HG03139 (cell line): ENCODE data around the gene PTH1R.

Source experiments
- ATAC-seq: cut with Tn5 transposase; IDR thresholded peaks from one replicate; pipeline ENCODE4 v1.9.1; 2021; ENCODE audit not compliant: unreplicated experiment

The PTH1R gene

GRCh38 chr3:46849686-46850467, 27.6 kb upstream of the PTH1R start:
- ATAC-seq, result no peak

- ATAC-seq, result no peak
Observed at GRCh38 chr3:46850468-46850779, 27.1 kb upstream of the PTH1R start.

DNA sequence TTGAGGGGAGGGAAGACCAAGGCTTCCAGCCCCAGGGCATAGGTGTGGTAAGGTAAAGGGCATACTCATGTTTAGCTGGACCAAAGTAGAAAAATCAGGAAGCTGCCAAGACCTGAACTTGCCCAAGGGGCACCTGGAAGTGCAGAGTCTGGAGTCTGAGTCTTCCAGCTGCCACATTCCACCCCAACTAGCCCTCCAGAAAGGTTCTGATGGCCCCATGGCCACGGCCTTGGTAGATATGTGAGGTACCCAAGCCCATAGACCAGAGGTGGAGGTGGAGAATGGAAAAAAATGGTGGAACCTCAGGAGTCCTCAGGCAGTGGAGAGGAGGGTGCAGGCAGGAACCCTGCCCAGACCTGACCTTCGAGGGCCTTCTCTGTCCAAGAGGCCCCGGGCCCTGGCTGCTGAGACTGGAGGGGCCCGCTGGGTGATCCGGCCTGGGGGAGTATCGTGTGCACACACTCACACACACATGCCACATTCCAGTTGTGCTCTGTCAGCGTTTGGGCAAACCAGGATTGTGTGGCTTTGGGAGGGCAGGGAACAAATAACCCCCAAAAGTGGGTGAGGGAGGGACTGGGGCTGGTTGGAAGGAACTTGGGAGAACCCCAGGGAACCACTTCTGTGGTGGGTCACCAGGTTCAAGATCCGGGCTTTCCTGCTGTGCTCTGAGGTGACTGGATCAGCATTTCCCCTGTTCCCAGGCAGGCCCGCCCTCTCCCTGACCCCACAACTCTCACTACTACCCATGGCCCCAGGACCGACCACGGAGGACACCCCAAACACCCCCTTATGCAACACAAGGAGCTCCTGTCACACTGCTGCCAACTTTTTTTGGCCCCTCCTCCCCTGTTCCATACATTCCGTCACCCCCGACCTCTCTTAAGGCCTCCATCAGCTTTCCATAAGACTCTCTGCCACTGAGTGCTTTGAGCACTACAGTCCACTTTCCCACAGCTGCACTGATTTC, 25.9 kb upstream of the PTH1R start:
- no peak for ATAC-seq

GRCh38 chr3:46852334-46852720, 25.2 kb upstream of the PTH1R start:
- no peak for ATAC-seq

DNA sequence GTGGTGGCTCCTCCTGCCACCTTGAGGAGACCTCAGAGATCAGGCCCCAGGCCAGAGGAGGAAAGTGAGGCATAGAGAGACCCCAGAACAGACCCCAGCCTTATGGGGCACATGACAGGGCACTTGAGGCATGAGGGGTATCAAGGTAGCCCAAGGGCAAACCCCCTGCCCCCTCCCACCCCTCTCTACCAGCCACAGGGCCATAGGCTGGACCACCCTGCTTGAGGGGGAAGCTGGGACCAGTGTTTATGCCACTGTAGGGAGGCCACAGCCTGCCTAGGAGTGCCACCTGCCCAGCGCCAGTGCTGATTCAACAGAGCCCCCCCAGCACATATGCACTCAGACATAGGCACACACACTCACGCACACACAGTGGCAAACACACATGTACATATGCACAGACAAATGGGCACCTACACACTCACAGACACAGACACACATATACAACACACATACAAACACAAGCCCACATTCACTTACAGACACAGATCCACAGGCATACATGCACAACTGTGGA, 24.6 kb upstream of the PTH1R start:
- no peak for ATAC-seq

DNA sequence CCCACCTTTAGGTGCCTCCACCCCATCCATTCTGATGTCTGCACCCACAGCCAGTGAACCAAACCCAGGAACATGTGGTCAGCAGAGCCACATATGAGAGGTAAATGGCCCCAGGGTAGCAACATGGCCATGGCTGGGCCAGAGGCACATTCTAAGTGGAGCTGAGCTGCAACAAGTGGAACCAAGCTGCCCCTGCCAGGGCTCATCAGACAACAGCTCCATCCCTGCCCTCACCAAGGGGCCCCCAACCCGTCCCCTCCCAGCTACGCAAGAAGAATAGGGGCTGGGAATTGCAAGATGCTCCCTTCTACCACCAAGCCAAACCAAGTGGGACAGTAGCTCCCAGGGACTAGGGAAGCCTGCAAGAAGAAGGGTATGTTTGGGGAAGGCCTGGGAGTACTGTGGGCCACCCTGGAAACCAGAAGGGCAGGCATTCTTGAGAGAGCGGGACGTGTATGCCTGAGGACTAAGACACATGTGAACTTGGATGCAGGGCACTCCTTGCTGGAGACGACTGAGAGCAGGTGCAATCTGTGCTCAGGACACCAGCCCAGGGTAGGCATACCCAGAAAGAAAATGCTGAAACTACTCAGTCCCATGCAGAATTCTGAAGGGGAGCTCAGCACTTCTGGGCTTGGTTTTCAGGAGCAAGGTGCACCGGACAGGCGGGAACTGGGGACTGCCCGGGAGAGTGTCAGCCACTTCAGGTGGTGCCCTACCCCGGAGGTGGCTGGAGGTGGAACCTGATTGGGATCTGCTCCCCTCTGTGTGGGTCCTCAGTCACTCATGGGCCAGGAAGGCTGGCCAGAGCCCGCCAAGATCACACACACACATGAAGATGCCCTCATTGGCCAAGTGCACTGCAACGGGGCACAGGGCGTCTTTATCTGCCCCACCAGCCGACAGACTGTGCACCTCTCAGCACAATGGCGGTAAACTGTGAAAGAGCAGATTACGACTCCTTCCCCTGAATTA, 23.8 kb upstream of the PTH1R start:
- ATAC-seq, result no peak

DNA sequence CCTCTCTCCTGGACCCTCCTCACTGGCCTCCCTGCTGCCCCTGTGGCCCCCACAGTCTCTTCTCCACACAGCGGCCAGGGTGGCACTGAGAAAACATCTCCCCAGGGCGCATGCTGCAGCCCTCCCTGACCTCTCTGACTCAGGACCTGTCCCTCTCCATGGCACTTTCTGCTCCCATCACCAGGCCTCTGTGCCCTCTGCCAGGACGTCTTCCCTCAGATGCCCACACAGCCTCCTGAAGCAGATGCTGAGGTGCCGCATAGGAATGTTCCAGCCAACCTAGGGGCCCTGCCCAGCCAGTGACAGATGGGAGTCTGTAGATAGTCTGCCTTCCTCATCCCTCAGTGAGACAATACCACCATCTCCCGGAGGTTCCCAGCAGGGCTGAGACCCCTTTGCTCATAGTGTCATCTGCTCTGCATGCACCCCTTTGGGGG, 22.9 kb upstream of the PTH1R start:
- no peak for ATAC-seq

- ATAC-seq, result no peak
Observed at GRCh38 chr3:46856576-46857471, 20.7 kb upstream of the PTH1R start.

DNA sequence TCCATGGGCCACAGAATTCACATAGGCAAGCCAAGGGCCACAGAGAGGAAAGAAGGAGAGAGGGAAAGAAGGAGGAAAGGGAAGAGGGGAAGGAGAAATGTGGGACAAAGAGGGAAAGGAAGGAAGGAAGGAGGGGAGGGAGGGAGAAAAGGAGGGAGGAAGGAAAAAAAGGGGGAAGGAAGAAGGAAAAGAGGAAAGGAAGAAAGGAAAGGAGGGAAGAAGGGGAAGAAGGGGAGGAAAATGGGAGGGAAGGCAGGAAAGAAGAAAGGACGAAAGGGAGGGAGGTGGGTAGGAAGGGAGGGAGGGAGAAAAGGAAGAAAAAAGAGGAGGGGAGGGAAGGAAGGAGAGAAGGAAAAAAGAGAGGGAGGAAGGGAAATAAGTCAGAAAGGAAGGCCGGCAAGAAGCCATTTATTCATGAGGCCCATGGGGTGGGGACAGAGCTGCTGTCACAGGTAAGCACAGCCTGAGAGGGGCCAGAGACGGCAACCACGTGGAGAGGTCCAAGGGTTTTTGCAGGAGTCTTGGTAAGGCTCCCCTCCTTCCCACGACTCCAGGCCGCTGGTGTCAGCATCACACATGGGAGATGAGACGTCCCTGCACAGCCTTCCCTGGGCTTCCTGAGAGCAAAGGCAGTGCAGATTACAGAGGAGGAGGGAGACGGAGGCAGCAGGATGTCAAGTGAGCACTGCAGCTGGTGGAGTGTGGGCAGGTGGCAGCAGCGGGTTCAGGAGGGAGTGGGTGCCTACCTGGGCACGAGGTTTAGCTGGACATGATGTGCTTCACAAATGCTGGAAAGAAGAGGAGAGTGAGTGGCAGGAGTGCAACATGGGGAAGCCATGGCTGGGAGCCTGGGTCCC, 19.8 kb upstream of the PTH1R start:
- ATAC-seq, result no peak

- no peak for ATAC-seq
Observed at GRCh38 chr3:46858456-46858855, 19.1 kb upstream of the PTH1R start.

DNA sequence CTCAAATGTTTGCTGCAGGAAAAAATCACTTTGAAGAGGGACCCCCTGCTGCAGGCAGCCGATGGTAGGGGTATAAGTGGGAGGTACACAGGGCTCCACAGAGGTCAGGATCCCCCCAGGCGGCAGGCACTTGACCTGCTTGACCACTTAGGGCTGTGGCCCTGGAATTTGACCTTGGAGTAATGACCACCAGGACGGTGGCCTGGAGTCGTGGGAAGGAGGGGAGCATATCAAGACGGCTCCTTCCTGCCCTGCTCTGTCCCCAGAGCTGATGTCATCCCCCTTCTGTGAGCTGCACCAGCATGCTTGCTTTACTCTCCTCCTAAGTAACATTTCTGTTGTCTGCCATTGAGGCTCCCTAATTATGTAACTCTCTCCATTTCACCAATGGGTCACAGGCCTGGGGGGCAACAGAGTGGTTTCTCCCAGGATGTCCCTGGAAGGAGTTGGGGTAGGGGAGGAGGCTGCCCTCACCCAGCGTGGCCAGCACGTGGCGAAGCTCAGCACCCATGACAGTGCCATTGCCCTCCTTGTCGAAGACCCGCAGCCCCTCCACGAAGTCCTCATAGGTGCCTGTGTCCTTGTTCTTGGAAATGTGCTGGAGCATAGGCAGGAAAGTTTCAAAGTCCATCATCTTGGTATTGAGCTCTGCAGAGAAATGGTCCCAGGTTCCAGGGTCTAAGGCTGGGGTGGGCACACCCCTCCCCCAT, 18.4 kb upstream of the PTH1R start:
- ATAC-seq, result no peak

DNA sequence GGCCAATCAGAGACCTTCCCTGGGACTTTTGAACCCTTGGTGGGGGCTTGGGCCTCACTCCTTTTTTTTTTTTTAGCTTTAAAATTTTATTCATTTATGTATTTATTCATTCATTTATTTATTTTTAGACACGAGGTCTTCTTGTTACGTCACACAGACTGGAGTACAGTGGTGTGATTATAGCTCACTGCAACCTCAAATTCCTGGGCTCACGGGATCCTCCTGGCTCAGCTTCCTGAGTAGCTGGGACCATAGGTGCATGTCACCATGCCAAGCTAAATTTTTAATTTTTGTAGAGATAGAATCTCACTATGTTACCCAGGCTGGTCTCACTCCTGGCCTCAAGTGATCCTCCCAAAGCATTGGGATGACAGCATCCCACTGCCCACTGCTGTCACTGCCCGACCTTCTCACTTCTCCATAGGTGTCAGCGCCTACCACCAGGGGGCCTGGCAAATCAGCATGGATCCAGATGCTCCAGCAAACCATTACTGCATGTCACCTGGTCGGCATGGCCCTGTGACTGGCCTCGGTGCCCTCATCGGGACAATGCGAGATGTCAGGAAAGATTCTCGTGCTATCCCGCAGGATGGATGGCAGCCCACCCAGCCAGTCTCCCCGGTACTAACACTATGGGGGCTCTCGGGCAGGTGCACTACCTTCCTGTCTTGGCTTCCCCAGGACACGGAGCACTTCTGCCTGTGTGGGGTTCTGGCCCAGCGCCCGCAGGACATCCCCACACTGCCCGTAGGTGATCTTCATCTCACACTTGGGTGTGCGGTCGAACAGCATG, 17.3 kb upstream of the PTH1R start:
- ATAC-seq, result no peak

- ATAC-seq, result no peak
Observed at GRCh38 chr3:46860810-46861604, 16.5 kb upstream of the PTH1R start.

DNA sequence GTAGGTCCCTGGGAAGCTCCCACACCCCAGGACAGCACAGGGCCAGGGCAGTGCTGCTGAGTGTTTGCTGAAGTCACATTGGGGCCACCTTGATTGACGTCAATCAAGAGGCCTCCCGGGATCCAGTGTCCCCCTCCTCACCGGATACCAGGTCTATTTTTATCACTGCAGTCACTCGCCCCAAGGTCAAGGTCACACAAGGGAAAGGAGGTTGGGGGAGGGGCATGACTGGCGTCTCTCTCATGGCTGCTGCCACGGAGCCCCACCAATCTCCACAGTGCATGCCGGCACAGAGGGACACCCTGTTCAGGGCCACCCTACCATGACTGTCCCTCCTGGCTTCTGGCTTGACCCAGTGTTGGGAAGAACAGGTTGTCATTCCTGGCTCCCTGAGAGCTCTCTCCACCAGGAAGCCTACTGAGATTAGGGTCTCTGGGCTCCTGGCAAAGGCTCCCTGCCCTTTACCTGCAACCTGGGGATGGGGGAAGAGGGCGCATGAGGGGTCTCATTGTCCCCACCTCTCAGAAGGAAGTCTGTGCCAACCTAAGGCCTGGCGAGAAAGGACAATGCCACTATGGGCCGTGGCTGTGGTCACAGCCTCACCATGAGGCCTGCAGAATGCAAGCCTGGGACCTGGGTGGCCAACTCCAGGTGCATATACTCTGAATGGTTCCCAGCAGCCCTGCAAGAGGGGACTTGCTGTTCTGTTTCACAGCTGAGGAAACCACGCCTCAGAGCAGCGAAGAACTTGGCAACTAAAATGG, 15.7 kb upstream of the PTH1R start:
- ATAC-seq, result no peak

- no peak for ATAC-seq
Observed at GRCh38 chr3:46862369-46863025, 15.0 kb upstream of the PTH1R start.
